ENCODE data around the gene VPS29. TPM values are rescaled to one million over a fixed set of nuclear protein-coding genes. Genes with fewer than 3 reads are reported as not detected.

Gene VPS29
- total RNA-seq, 2 experiments from 2014 or later, result 62.5 to 64.9 TPM

- Mint-ChIP-seq H3K27me3 (no peaks in the 10 kb centered on the region), H3K9me3 (no peaks in the 10 kb centered on the region), H3K4me1 (ENCODE audit: low read depth) (no peaks in the 10 kb centered on the region), H3K27ac (no peak overlapping the region), H3K36me3 (ENCODE audit: low read depth) (no peaks in the 10 kb centered on the region), H3K4me3 (no peak overlapping the region)
- CTCF ChIA-PET, result interaction anchor here (1.1 kb wide), 1 partner anchor 48 kb away, joined by 3 read pairs; the partner anchor contains the start of gene FAM216A
- no peaks in the 10 kb centered on the region for H3K27me3 ChIP-seq (ENCODE audit: control insufficient read depth in 1 of 2, insufficient read depth in 2 of 2, low read length in 2 of 2)
- no peak overlapping the region for H3K27ac ChIP-seq (ENCODE audit: low read depth in 1 of 2, low read length in 2 of 2)
- ATAC-seq (ENCODE audit: poor library complexity) (no peak), DNase-seq (no peak)
- no peak for TF ChIP-seq CTCF (IDR thresholded peaks at IDR 0.05)
- H3K36me3 ChIP-seq (ENCODE audit: insufficient read depth, low read length), result no peaks in the 10 kb centered on the region
- H3K4me1 ChIP-seq (ENCODE audit: insufficient read depth, low read length), result peaks cover 7% of the 10 kb centered on the region
- no peak overlapping the region for H3K4me3 ChIP-seq (ENCODE audit: low read length)
- H3K9me3 ChIP-seq (ENCODE audit: control insufficient read depth in 1 of 2, insufficient read depth in 1 of 2, low read length in 2 of 2), result no peaks in the 10 kb centered on the region
- POLR2A ChIA-PET, result interaction anchor here (1.0 kb wide), 1 partner anchor 15 kb away, joined by 3 read pairs; the partner anchor contains the start of genes RAD9B and VPS29
- intact Hi-C loops (cut with DNase I, micrococcal nuclease), result no loop called here
These were observed 15.1 kb upstream of the VPS29 start for GRCh38 chr12:110516995-110517394.

- H3K36me3 Mint-ChIP-seq (ENCODE audit: low read depth), result no peaks in the 10 kb centered on the region
- intact Hi-C loops (cut with DNase I, micrococcal nuclease), result loop anchor here (5.0 kb wide), 4 partner anchors 38 to 373 kb away; no protein-coding TSS in a partner anchor
- no peaks in the 10 kb centered on the region for H3K27me3 Mint-ChIP-seq
- Histone ChIP-seq H3K36me3 (ENCODE audit: insufficient read depth, low read length) (no peaks in the 10 kb centered on the region), H3K4me1 (ENCODE audit: insufficient read depth, low read length) (no peaks in the 10 kb centered on the region), H3K9me3 (ENCODE audit: control insufficient read depth in 1 of 2, insufficient read depth in 1 of 2, low read length in 2 of 2) (no peaks in the 10 kb centered on the region), H3K27ac (ENCODE audit: low read depth in 1 of 2, low read length in 2 of 2) (no peak overlapping the region), H3K27me3 (ENCODE audit: control insufficient read depth in 1 of 2, insufficient read depth in 2 of 2, low read length in 2 of 2) (no peaks in the 10 kb centered on the region), H3K4me3 (ENCODE audit: low read length) (no peak overlapping the region)
- ATAC-seq (ENCODE audit: poor library complexity), result no peak
- POLR2A ChIA-PET, result no interaction called here
- no peaks in the 10 kb centered on the region for H3K4me1 Mint-ChIP-seq (ENCODE audit: low read depth)
- CTCF ChIA-PET, result interaction anchor here (2.0 to 3.0 kb wide), 3 partner anchors 64 to 87 kb away, joined by 7 to 17 read pairs (median 9); partner anchors contain the start of gene ARPC3
- H3K4me3 Mint-ChIP-seq, result no peak overlapping the region
- no peak for DNase-seq
- TF ChIP-seq CTCF (IDR thresholded peaks at IDR 0.05), result no peak
- H3K9me3 Mint-ChIP-seq, result no peaks in the 10 kb centered on the region
- no peak overlapping the region for H3K27ac Mint-ChIP-seq
These were observed 12.5 kb upstream of the VPS29 start for GRCh38 chr12:110514363-110514762.

- H3K27ac Mint-ChIP-seq, result no peak overlapping the region
These were observed 11.9 kb upstream of the VPS29 start for GRCh38 chr12:110513842-110514241.

More at GRCh38 chr12:110513842-110514241, 11.9 kb upstream of the VPS29 start:
- no peak overlapping the region for H3K27ac ChIP-seq (ENCODE audit: low read depth in 1 of 2, low read length in 2 of 2)
- no peak overlapping the region for H3K4me3 ChIP-seq (ENCODE audit: low read length)
- Mint-ChIP-seq H3K36me3 (ENCODE audit: low read depth) (no peaks in the 10 kb centered on the region), H3K4me1 (ENCODE audit: low read depth) (no peaks in the 10 kb centered on the region), H3K27me3 (no peaks in the 10 kb centered on the region), H3K9me3 (no peaks in the 10 kb centered on the region), H3K4me3 (no peak overlapping the region)
- H3K9me3 ChIP-seq (ENCODE audit: control insufficient read depth in 1 of 2, insufficient read depth in 1 of 2, low read length in 2 of 2), result no peaks in the 10 kb centered on the region
- ATAC-seq (ENCODE audit: poor library complexity) (no peak), DNase-seq (no peak)
- no peaks in the 10 kb centered on the region for H3K36me3 ChIP-seq (ENCODE audit: insufficient read depth, low read length)
- no peaks in the 10 kb centered on the region for H3K27me3 ChIP-seq (ENCODE audit: control insufficient read depth in 1 of 2, insufficient read depth in 2 of 2, low read length in 2 of 2)
- no peaks in the 10 kb centered on the region for H3K4me1 ChIP-seq (ENCODE audit: insufficient read depth, low read length)
- ChIA-PET POLR2A (interaction anchor here (1.1 to 1.9 kb wide), 3 partner anchors 12 to 64 kb away, joined by 3 to 11 read pairs (median 5); partner anchors contain the start of genes ARPC3, FAM216A, GPN3 and RAD9B), CTCF (interaction anchor here (1.4 to 3.0 kb wide), 4 partner anchors 14 to 88 kb away, joined by 3 to 17 read pairs (median 8); partner anchors contain the start of gene ARPC3)
- TF ChIP-seq CTCF (IDR thresholded peaks at IDR 0.05), result no peak
- intact Hi-C loops (cut with DNase I, micrococcal nuclease), result loop anchor here (2.0 to 5.0 kb wide), 5 partner anchors 38 to 373 kb away; no protein-coding TSS in a partner anchor
